D721Med (cell line): ENCODE results near the gene SQSTM1.

Source experiments
- DNase-seq: peaks from one replicate; pipeline ENCODE4 v3.0.0; 2011; ENCODE audit warnings: low spot score; ENCODE audit not compliant: insufficient read length
- FAIRE-seq: peaks from 2 replicates; lab custom pipeline; 2011; peaks lifted over from hg19 to GRCh38; lab: Jason Lieb, UNC
- CTCF ChIP-seq: IDR thresholded peaks from 2 replicates; pipeline ENCODE4 v1.5.1; 2012; ENCODE audit warnings: mild to moderate bottlenecking, control low read depth; ENCODE audit not compliant: insufficient read depth; ENCODE audit errors: missing control alignments

SQSTM1 gene

GRCh38 chr5:179873588-179874110, 52.9 kb downstream of the SQSTM1 start:
- DNase-seq, result peak; percentile 13
- FAIRE-seq, result no peak
- TF ChIP-seq CTCF, result no peak

GRCh38 chr5:179874136-179874535, 53.4 kb downstream of the SQSTM1 start:
- no peak for FAIRE-seq
- no peak for TF ChIP-seq CTCF
- DNase-seq, result peak; percentile 14

GRCh38 chr5:179874536-179875292, 54.0 kb downstream of the SQSTM1 start:
- no peak for TF ChIP-seq CTCF
- no peak for FAIRE-seq

GRCh38 chr5:179875741-179876609, 55.3 kb downstream of the SQSTM1 start:
- FAIRE-seq, result no peak

More at GRCh38 chr5:179874536-179875292, 54.0 kb downstream of the SQSTM1 start:
- DNase-seq, result peak; percentile 14

GRCh38 chr5:179876610-179876952, 55.9 kb downstream of the SQSTM1 start:
- no peak for FAIRE-seq
- no peak for DNase-seq
- no peak for TF ChIP-seq CTCF

More at GRCh38 chr5:179875741-179876609, 55.3 kb downstream of the SQSTM1 start:
- DNase-seq, result peak; percentile 14
- TF ChIP-seq CTCF, result no peak

GRCh38 chr5:179878222-179879002, 57.7 kb downstream of the SQSTM1 start:
- DNase-seq, result peak; percentile 19
- no peak for TF ChIP-seq CTCF
- FAIRE-seq, result no peak
